Loucy (cell line): Measurements from ENCODE around the gene SH3PXD2B.

ENCODE experiments used
- CTCF ChIP-seq: fragments of 200-600 bp; sonication (generic); conservative IDR thresholded peaks from 2 replicates; pipeline ENCODE4 v1.5.1; 2014; ENCODE audit warnings: mild to moderate bottlenecking, antibody characterized with exemption, low read length
- EZH2phosphoT487 ChIP-seq: fragments of 200-600 bp; IDR thresholded peaks from 2 replicates; pipeline ENCODE4 v1.6.1; 2018; ENCODE audit warnings: antibody characterized with exemption, mild to moderate bottlenecking, moderate library complexity, borderline replicate concordance

GRCh38 chr5:172377438-172377837 is 76.9 kb downstream of the SH3PXD2B start:
- TF ChIP-seq CTCF (no peak), EZH2phosphoT487 (no peak)
